MM.1S (cell line): ENCODE measurements around the gene PHF21B.

Experiments used
- DNase-seq: peaks from one replicate; pipeline ENCODE4 v3.0.0-alpha.2; 2015
- H2AFZ ChIP-seq: fragments of 300-600 bp; sonication (generic); 2 replicates; pipeline ENCODE4 v1.6.0; 2016; ENCODE audit warnings: antibody characterized with exemption, low read length
- H3F3A ChIP-seq: fragments of 300-600 bp; sonication (generic); 2 replicates; pipeline ENCODE4 v1.6.1; 2016; ENCODE audit warnings: mild to moderate bottlenecking, antibody characterized with exemption, low read length, moderate library complexity, mixed read lengths; ENCODE audit not compliant: insufficient read depth
- H3K27ac ChIP-seq: fragments of 300-600 bp; sonication (generic); 2 replicates; pipeline ENCODE4 v1.5.1; 2016; ENCODE audit warnings: mild to moderate bottlenecking, low read length
- H3K27me3 ChIP-seq: fragments of 300-600 bp; sonication (generic); replicated peaks from 2 replicates; pipeline ENCODE4 v1.6.0; 2016; ENCODE audit warnings: low read length; ENCODE audit not compliant: insufficient read depth
- H3K36me3 ChIP-seq: fragments of 300-600 bp; sonication (generic); replicated peaks from 2 replicates; pipeline ENCODE4 v1.6.1; 2016; ENCODE audit warnings: mild to moderate bottlenecking, low read length, mixed read lengths; ENCODE audit not compliant: insufficient read depth
- H3K4me1 ChIP-seq: fragments of 300-600 bp; sonication (generic); 2 replicates; pipeline ENCODE4 v1.6.1; 2016; ENCODE audit warnings: low read length, mixed read lengths
- H3K4me2 ChIP-seq: fragments of 300-600 bp; sonication (generic); 2 replicates; pipeline ENCODE4 v1.6.0; 2016; ENCODE audit warnings: low read depth, low read length
- H3K4me3 ChIP-seq: fragments of 300-600 bp; sonication (generic); 2 replicates; pipeline ENCODE4 v1.5.1; 2016; ENCODE audit warnings: low read length, mixed read lengths
- H3K79me2 ChIP-seq: fragments of 300-600 bp; sonication (generic); 2 replicates; pipeline ENCODE4 v1.6.1; 2016; ENCODE audit warnings: mixed run types, low read length, mixed read lengths
- H3K9ac ChIP-seq: fragments of 300-600 bp; sonication (generic); 2 replicates; pipeline ENCODE4 v1.6.1; 2016; ENCODE audit warnings: low read length, mixed read lengths
- H3K9me2 ChIP-seq: fragments of 300-600 bp; sonication (generic); replicated peaks from 2 replicates; pipeline ENCODE4 v1.6.1; 2016; ENCODE audit warnings: mild to moderate bottlenecking, low read length, mixed read lengths; ENCODE audit not compliant: insufficient read depth
- H3K9me3 ChIP-seq: fragments of 300-600 bp; sonication (generic); replicated peaks from 2 replicates; pipeline ENCODE4 v1.6.1; 2016; ENCODE audit warnings: mild to moderate bottlenecking, low read length, mixed read lengths; ENCODE audit not compliant: insufficient read depth
- H4K20me1 ChIP-seq: fragments of 300-600 bp; sonication (generic); 2 replicates; pipeline ENCODE4 v1.6.1; 2016; ENCODE audit warnings: mild to moderate bottlenecking, low read length, moderate library complexity, mixed read lengths; ENCODE audit not compliant: insufficient read depth
- EZH2 ChIP-seq: fragments of 300-600 bp; sonication (generic); optimal IDR thresholded peaks from 2 replicates; pipeline ENCODE3; 2017; ENCODE audit warnings: low read depth, mild to moderate bottlenecking, antibody characterized with exemption, low read length, mixed read lengths
- EZH2phosphoT487 ChIP-seq: fragments of 300-600 bp; sonication (generic); IDR thresholded peaks from 2 replicates; pipeline ENCODE4 v1.6.1; 2018; ENCODE audit warnings: antibody characterized with exemption, low read length
- TF ChIP-seq, protein P1 (sequence below): fragments of 300-600 bp; sonication (generic); IDR thresholded peaks from 2 replicates; pipeline ENCODE4 v1.5.1; 2016; ENCODE audit warnings: antibody characterized with exemption, low read length, mixed read lengths

Gene PHF21B

DNA sequence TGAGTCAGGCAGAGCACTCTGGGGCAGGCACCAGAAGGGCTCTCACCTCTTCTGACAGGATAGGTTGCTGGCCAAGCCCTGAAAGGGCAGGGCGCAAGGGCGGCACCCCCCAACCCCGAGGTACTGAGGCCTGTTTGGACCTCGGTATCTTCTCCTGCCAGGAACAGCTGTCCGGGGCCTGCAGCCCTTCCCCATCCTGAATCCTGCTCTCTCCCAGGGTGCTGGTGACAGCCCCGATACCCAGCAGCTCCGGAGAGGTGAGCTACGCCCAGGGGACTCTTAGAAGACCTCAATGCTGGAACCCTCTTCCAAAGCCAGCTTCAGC lies 79.1 kb downstream of the PHF21B start:
- Histone ChIP-seq H3K9me2 (no peaks in the 10 kb centered on the region), H3K27ac (no peak overlapping the region), H3K9me3 (no peaks in the 10 kb centered on the region), H3K9ac (no peak overlapping the region), H3K36me3 (no peaks in the 10 kb centered on the region), H4K20me1 (no peaks in the 10 kb centered on the region), H3K4me2 (no peak overlapping the region), H3K27me3 (peaks cover 97% of the 10 kb centered on the region), H3F3A (no peaks in the 10 kb centered on the region), H3K4me1 (no peaks in the 10 kb centered on the region), H2AFZ (no peak overlapping the region), H3K4me3 (no peak overlapping the region), H3K79me2 (no peaks in the 10 kb centered on the region)
- TF ChIP-seq, protein P1, sequence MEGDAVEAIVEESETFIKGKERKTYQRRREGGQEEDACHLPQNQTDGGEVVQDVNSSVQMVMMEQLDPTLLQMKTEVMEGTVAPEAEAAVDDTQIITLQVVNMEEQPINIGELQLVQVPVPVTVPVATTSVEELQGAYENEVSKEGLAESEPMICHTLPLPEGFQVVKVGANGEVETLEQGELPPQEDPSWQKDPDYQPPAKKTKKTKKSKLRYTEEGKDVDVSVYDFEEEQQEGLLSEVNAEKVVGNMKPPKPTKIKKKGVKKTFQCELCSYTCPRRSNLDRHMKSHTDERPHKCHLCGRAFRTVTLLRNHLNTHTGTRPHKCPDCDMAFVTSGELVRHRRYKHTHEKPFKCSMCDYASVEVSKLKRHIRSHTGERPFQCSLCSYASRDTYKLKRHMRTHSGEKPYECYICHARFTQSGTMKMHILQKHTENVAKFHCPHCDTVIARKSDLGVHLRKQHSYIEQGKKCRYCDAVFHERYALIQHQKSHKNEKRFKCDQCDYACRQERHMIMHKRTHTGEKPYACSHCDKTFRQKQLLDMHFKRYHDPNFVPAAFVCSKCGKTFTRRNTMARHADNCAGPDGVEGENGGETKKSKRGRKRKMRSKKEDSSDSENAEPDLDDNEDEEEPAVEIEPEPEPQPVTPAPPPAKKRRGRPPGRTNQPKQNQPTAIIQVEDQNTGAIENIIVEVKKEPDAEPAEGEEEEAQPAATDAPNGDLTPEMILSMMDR: no peak
- TF ChIP-seq EZH2 (no peak), EZH2phosphoT487 (no peak)
- DNase-seq: no peak

DNA sequence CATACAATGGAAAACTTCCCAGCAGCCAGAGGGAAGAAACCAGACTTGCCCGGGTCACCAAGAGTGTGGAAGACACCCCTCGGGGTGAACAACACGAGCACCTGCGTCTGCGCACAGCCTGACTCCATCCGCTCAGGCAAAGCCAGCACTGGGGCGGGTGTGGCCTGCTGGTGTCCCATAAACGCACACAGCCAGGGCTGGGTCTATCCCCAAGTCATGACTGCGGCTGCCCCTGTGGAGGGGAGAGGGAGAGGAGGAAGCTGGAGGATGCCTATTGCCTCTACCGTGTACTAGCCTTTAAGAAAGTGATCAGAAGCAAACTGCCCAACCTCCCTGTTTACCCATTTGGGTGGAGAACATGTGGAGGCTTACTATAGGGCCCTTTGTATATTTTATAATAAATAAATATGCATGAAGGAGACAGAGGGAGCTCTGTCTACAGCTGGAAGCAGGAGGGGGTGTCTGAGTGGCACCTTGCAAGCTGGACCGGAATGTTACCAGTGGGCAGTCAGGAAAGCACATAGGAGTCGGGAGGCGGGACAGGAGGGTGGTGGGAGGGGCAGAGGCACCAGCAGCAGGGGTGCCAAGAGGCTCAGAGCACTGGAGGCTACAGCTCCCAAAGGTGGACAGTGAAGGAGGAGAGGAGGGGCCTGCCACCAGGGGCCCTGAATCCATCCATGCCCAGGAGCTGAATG lies 79.6 kb downstream of the PHF21B start:
- no peak overlapping the region for H2AFZ ChIP-seq
- no peak for TF ChIP-seq EZH2phosphoT487
- TF ChIP-seq EZH2: no peak
- TF ChIP-seq, protein P1: no peak
- H3K4me1 ChIP-seq: no peaks in the 10 kb centered on the region
- no peaks in the 10 kb centered on the region for H3K79me2 ChIP-seq
- no peaks in the 10 kb centered on the region for H4K20me1 ChIP-seq
- no peak overlapping the region for H3K4me3 ChIP-seq
- H3K27me3 ChIP-seq: peaks cover 98% of the 10 kb centered on the region
- H3F3A ChIP-seq: no peaks in the 10 kb centered on the region
- no peak overlapping the region for H3K9ac ChIP-seq
- no peak overlapping the region for H3K4me2 ChIP-seq
- H3K36me3 ChIP-seq: no peaks in the 10 kb centered on the region
- no peaks in the 10 kb centered on the region for H3K9me2 ChIP-seq
- H3K9me3 ChIP-seq: no peaks in the 10 kb centered on the region
- no peak overlapping the region for H3K27ac ChIP-seq
- DNase-seq: no peak

DNA sequence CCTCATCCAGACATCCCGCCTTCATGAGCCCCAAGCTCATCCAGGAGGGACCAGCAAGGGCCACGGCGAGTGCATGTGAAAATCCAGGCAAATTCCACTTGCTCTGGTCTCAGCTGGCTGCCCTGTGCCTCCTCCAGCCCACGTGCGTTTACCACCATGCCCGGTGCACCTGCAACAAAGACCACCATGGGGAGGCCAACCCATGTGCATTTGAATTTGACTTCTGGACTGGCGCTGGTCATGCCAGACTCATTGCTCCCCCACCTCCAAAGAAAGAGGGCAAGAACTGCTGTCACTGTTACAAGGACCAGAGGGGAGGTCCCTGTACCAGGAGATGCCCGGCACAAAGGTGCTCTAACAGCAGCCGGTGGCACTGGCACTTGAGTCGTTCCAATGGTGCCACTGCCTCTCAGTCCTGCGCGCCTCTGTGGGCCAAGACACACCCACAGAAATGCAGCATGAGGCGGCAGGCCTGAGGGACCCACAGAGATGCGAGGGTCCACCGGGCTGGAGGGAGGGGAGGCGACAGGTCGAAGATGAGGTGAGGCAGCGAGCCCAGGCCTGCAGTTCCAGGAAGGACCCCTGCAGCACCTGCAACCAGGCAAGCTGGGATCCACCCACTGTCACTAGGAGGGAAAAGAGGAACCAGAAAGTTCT lies 80.3 kb downstream of the PHF21B start:
- no peak for DNase-seq
- Histone ChIP-seq H3K4me1 (no peaks in the 10 kb centered on the region), H3K36me3 (no peaks in the 10 kb centered on the region), H2AFZ (no peak overlapping the region), H3K27ac (no peak overlapping the region), H3K79me2 (no peaks in the 10 kb centered on the region), H3F3A (no peaks in the 10 kb centered on the region), H3K9me2 (no peaks in the 10 kb centered on the region), H3K4me2 (no peak overlapping the region), H3K27me3 (peaks cover 98% of the 10 kb centered on the region), H4K20me1 (no peaks in the 10 kb centered on the region), H3K9me3 (no peaks in the 10 kb centered on the region), H3K9ac (no peak overlapping the region), H3K4me3 (no peak overlapping the region)
- TF ChIP-seq, protein P1: no peak
- no peak for TF ChIP-seq EZH2phosphoT487
- TF ChIP-seq EZH2: no peak
